Activated T-cell treated with anti-CD3 and anti-CD28 coated beads for 48 hours (primary cell): ENCODE data around the gene SMIM36.
"Not testable (repeated sequence)": the region's sequence is repeated elsewhere in the genome, so short reads cannot be mapped to it uniquely, and the experiment has no call there.

Experiments used
- DNase-seq: peaks from one replicate; pipeline ENCODE4 v3.0.0-alpha.2; 2020; ENCODE audit warnings: low read depth

The SMIM36 gene

DNA sequence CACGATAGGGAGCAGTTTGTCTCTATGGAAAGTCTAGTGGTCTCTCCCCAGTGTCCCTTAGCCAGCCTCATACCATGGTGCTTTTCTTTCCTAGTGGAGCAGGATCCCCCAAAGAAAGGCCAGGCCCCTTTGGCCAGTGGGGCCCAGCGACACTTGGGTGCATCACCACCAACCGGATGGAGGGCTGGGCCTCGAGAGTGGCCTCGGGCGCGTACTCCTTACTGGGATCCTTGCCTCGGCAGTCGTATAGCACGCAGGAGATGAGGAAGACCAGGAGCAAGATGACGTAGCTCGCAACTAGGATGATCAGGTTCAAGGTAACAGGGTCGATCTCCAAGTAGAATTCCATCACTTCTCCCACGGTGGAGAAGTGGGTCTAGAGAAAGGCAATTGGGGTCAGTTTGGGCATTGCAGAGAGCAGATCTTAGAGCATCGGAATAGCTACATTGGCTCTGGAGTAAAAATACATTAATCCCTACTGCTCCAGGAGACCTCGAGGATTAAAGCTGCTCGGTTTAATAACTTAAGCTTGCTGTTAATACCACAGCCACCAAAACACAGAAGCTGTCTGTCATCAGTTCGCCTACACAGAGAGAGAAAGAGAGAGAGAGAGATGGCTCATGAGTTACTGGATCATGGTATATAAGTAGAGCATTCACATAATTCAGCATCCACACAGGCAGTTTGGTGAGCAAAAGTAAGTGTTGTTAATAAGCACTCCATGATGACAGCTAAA, at the start of gene SMIM36:
Gene SMIM36 (minus strand): TSS at position 467 of the 736 bp plus-strand sequence.
- DNase-seq: no peak

DNA sequence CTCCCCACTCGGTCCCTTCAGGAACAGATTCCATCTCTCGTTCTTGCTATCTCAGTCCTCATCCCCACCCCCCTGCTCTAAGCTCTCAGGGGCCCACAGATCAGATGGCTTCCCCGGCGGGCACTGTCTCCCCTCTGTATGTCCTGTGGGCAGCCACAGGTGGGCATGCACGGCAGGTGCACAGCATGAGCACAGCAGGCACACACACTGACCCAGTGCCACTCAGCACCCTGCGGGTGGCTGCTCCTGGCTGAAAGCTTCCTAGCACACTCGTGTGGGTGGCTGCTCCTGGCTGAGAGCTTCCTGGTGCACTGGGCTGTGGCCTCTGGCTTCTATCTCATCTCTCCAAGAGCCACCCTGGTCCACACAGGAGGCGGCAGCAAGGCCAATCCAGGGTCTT, 44.5 kb upstream of the SMIM36 start:
- no peak for DNase-seq

DNA sequence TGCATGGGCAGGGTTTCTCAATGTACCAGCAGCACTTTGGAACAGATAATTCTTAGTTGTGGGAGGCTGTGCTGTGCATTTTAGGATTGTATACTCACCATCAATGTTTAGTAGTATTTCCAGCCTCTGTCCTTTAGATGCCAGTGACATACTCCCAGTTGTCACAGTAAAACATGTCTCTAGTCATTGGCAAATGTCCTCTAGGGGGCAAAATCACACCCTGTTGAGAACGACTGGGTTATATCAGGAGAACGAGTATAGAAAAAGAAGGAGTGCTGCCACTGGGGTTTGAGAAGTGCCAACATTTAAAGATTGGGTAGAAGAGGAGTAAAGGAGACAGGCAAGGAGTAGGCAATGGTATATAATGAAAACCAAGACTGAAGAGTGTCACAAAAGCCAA, 37.9 kb upstream of the SMIM36 start:
- no peak for DNase-seq

DNA sequence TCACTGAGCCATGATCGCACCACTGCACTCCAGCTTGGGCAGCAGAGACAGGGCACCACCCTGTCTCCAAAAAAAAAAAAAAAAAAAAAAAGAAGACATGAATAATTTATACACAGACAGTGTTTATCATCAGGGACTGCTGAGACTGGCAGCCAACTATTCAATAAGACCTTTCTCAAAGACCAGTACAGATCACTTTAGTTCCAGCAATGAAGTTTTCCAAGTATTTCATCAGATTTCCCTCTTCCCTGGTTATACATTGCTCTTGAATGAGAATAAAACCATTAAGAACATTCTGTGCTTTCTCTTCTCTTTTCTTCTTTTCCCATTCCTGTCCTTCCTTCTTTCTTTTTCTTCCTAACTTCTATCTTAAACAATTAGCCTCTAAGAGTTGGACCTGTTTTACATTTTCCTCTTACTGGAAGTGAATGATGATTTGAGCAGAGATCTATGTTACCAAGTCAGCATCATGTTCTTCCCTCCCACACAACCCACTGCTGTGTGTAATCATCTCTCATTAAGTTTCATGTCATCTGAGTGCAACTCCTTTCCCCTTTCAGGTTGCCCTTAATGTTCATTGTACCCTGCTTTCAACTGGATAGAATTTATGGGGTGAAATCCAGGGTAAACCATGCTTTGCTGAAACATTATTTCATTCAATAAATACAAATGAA, 35.9 kb upstream of the SMIM36 start:
- no peak for DNase-seq

DNA sequence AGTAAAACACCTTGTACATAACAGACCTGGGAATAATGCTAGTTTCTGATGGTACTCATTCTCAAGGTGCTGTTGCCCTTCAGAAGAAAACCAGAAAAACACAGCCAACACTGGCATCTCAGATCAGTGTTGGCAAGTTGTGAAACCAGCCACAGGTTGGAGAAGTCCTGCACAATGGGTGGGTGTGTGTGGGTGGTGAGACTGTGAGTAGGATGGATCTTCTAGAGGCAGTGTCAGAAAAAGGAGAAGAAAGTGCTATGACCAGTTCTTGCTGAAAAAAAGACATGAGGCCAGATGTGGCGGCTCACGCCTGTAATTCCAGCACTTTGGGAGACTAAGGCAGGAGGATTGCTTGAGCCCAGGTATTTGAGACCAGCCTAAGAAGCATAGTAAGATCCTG, 35.2 kb upstream of the SMIM36 start:
- no peak for DNase-seq

DNA sequence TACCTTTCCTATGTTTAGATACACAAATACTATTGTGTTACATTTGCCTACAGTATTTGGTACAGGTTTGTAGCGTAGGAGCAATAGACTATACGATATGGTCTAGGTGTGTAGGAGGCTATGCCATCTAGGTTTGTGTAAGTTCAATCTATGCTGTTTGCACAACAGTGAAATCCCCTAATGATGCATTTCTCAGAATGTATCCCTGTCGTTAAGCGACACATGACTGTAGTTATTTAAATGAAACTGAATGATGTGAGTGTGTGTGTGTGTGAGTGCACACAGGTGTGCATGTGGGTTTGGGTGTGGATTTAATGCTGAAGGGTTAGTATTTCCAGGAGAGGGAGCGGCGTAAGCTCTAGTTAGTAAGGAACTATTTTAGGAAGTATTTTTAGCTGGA, 34.6 kb upstream of the SMIM36 start:
- no peak for DNase-seq

DNA sequence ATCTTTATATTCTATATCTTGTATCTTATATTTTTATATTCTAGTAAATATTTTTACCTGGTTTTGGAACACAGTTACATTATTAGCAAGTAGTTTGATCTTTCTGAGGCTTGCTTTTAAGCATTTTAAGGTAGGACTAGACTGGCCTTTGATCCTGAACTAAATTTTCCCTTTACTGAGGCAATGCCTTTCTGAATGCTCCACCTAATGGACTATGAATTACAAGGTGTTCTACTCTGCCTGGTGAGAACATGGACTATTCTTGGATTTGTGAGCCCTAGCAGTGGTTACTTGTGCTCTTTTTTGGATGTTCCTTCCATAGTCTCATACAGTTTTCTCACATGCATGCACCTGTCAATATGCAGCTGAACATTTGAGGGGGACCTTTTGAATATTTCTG, 32.5 kb upstream of the SMIM36 start:
- no peak for DNase-seq

DNA sequence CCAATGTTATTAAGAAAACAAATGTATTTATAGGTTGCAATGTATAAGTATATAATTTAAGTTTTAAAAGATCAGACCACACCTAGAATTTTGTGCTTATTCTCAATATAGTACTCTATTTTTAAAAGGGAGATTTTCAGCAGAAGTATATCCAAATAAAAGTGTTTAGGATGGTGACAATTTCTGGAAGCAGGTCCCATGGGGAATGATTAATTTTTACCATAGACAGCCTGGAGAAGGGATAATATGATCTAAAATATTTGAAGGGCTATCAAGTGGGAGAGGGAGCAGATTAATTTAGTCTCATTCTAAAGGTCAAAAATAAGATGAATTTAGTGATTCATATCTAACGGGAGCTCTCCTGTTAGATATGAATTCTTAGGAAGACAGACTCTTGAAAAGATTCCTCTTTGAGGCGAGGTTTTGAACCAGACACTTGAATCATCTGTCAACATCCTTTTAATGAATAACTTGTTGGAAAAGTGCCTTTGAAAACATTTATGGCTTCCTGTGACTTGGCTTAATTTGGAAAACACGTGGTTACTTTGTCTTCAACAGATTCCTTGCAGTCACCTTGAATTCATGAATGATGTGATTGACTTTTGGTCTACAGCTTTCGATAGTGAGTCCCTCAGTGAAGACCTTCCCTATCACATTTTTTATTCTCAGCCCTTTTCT, 29.3 kb upstream of the SMIM36 start:
- no peak for DNase-seq

DNA sequence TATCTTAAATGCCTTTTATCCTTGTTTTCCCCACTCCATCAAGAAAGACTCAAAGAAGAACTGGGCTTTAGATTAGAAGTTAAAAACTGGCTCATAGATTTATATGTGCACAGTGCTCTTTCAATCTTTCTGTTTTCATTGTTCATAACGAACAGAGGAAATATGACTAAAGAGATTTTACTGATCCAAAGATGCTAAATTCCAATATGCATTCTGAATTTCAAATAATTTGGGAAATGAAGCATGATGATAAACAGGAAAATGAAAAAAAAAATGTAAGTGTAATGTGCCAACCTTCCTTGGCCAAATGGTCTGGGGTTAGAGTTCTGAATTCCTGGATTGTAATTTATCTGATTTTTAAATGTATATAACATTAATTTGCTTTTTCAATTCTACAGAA, 25.0 kb upstream of the SMIM36 start:
- no peak for DNase-seq

DNA sequence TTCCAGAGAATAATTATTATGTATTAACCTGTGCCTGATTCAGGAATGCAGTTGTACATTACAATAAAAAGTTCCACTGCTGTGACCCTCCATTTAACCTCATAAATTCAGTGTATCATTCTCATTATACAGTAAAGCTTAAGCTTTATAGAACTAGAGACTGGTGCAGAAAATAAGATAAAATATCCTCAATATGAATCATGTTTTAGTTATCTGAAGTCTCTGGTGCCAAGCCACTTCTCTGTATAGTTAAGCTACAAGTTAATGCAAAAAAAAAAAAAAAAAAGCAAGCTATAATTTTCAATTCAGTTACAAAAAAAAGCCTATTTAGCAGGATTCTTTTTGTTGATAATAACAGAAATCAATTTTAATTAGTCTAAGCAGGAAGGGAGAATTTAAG, 22.4 kb upstream of the SMIM36 start:
- DNase-seq: no peak

DNA sequence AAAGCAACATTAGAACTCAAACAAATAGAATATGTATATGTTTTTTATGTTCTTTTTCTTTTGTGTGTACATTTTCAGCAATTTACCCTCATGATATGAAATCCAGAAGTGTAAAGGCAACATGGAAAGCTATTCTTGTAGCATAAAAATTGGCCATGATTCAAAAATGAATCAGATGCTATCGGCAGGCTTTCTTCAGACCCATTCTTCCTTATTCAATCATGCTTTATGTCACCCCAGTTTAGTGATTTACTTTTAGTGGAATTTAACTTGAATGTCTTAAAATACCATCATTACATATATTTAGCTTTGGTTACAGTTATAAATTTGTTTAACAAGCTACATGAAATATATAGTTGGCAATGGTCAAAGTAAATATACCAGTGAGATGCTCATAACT, 21.4 kb upstream of the SMIM36 start:
- no peak for DNase-seq

DNA sequence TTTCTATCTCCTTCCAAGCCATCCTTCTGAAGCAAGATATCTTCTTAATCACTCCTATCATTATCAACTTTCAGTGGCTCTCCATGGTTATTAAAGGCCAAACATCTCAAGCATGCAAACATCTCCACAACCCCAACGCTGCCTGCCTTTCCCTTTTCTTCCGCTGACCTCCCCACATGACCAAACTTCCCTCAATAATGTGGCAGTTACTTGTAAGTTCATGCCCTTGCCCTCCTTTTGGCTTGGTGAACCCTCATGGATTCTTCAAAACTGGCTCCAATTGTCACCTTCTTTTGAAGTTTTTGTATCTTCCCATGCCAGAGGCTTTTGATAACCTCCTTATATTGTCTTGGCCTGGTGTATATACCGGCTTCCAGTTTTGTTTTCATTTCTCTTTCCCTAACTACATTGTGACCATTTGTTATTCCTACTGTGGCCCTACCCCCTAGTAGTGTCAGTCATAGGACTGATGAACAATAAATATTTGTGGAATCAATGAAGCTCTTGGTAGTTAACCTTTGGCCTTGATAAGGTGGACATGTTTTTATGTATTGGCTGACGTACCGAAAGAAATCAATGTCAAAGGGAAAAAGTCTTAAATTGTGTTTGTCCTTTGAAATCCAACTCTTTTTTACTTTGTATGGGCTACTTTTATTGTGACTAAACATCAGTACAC, 19.9 kb upstream of the SMIM36 start:
- no peak for DNase-seq

DNA sequence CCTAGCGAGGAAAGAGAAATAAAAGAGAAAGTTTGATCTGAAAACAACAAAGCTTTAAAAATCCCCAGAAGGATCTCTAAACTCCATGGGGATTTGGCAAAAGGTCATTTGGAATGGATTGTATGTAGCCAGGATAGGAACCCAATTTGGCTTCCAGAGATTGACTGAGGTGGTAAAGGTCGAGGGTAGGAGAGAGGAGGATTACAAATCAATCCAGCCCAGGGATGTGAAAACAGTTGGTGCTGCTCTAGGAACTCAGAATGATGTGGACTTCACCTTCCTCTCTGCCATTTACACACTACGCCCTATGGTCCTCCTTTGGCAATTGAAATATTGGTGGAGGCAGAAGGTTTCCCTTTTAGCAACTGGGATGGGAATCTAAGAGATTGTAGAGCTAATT, 18.8 kb upstream of the SMIM36 start:
- no peak for DNase-seq

DNA sequence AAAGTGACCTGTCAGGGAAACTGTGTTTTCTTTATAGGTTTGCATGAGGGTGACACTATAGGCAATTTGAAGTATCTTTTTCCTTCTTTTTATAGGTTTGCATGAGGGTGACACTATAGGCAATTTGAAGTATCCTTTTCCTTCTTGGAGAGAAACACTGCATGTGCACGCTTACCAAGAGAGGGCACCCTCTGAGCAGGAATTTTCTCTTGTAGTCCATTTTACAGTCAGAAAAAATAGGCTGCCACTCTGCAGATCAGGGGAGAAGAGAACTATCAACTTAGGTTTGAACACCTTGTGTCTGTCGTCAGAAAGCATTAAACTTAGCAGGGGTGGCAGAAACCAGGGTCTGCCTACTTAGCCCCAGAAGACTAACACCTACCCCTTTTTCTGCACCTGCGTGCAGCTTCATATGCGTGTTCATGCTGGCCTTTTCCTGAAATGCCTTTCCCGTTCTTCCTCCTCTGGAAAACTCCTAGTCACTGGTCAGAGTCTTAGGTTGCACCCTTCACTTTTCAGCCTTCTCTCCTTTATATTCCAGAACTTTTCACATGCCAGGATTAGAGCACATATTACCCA, 16.4 kb upstream of the SMIM36 start:
- no peak for DNase-seq

DNA sequence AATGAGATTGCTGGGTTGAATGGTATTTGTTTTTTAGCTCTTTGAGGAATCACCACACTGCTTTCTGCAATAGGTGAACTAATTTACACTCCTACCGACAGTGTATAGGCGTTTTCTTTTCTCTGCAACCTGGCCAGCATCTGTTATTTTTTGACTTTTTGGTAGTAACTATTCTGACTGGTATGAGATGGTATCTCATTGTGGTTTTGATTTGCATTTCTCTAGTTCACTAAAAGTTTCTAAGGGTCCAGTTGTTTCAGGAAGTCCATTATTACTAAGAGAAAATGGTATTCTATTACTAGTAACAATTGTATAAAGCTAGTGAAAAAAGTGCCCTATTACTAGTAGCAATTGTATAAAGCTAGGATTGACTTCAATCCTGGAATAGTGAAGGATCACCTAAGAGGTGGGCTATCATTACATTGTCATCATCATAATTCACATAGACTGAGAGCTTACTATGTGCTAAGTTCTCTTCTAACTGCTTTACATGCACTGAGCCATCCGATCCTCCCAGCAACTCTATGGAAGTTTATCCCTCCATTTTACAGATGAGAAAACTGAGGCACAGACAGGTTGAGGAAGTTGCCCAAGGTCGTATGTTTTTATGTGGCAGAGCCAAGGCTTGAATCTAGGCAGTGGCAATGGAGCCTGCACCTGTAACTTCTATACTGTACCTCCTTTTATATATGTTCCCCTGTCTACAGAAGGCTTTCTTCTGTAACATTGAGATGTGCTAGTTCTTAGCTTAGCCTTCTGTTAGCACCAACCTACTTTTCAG, 13.4 kb upstream of the SMIM36 start:
- no peak for DNase-seq

DNA sequence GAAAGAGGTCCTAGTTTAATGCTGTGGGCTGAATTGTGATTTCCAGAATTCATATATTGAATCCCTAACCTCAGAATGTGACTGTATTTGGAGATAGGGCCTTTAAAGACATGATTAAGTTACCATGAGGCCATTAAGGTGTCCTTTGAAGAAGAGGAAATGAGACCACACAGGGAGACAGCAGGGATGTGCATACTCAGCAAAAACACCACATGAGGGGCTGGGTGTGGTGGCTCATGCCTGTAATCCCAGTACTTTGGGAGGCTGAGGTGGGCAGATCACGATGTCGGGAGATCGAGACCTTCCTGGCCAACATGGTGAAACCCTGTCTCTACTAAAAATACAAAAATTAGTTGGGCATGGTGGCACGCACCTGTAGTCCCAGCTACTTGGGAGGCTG, 11.8 kb upstream of the SMIM36 start:
- DNase-seq: not testable (repeated sequence)

DNA sequence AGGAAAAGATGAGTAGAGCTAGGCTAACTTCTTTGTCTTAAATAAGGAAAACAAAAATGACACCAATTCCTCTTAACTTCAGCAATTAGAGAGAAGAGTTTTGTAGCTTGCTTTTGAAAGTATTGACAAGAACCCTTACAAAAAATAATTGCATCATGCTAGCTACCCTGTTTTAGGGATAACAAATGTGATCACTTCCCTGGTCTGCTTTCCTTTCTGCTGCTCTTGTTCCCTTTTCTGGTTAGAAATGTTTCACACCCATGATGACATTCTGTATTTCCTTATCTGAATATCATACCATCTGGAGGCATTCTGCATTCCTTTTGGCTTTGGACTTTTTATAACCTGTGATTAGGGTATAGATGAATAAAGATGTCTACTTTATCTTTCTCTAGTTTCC, 9.9 kb upstream of the SMIM36 start:
- no peak for DNase-seq

DNA sequence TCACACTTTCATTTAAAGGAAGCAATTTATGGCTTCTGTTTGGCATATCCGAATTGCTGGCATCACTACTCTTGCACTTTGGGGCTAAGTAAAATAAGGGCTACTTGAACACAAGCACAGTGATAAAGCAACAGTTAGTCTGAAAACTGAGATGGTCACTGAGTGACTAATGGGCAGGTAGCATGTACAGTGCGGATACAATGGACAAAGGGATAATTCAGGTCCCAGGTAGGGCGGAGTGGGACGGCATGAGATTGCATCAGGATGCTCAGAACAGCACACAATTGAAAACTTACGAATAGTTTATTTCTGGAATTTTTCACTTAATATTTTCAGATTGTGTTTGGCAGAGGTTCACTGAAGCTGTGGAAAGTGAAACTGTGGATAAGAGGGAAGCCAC, 9.2 kb upstream of the SMIM36 start:
- DNase-seq: no peak

DNA sequence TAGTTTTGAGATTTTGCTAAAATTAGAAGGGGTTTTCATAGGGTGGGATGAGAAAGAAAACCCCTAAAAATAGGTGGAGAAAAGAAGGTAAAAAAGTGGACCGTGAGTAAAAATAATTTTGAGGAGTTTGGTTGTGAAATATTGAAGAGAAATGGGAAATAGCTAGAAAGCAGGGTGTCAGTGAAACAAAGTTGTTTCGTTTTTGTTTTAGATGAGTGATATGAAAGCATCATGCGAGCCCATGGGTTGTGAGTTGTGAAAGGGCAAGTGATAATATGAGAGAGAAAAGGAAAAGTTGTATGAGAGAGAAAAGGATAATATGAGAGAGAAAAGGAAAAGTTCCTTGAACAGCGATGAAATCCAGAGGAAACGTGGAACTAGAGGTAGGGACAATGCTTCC, 7.3 kb upstream of the SMIM36 start:
- no peak for DNase-seq

DNA sequence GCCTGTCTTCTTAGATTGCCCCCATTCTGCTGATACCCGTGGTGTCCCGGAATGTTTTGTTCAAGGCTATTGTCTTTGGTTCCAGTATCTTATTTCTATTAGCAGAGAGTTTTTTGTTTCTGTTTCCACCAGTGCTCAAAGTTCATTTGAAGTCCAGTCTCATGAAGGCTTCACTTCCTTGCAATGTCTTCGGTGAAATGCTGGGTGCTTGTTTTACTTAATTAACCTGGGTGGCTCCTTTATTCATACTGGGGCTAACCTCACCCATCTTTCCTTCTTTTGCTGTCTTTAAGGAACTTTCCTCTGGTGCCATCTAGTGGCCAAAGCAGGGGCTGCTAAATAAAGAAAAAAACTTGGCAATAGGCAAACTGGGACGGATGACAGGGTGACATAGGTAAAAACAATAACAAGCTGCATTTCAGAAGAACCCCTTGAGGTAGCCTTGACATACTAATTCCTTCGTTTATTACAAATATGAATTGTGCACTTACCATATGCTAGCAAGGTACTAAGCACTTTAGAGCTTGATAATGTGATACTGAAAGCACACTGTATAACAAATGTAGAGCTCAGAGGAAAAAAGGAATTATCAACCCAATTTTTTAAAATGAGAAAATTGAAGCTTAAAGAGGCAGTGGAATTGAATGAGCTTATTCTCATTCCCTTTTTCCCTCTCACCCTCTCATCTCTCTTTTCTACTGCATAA, 2.8 kb upstream of the SMIM36 start:
- DNase-seq: peak; percentile 55

DNA sequence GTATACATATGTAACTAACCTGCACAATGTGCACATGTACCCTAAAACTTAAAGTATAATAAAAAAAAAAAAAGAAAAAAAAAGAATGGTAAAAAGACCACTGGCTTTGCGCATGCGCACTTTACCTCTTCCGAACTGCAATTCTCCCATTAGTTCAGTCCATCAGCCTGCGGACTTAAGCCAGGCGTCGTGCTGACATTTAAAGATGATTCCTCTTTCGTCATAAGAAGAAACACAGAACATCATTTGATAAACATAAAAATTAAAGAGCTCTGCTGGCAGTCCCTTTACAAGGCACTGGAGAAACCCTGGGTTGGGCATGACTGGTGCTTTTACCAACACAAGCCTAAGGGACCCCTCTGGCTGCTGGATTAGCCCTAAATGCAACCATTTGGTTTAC, 3.6 kb downstream of the SMIM36 start:
- DNase-seq: not testable (repeated sequence)
